Liver (tissue), 9 donors: ENCODE data around the gene CACNA1H. TPM values are rescaled to one million over a fixed set of nuclear protein-coding genes. Genes with fewer than 3 reads are reported as not detected.

Experiments
- DNase-seq: peaks from one replicate; pipeline ENCODE4 v3.0.0-alpha.2; 2017; ENCODE audit warnings: low spot score
- H3K27ac ChIP-seq, 2 donors: one replicate each; pipeline ENCODE4 v1.7.0; 2013; ENCODE audit warnings: inconsistent platforms in 2 of 2, low read length in 2 of 2, control low read depth in 1 of 2, low read depth in 1 of 2, mild to moderate bottlenecking in 1 of 2
- H3K27me3 ChIP-seq, 4 donors: one replicate each; pipeline versions ENCODE4 v1.6.1 to v1.7.0; 2013; ENCODE audit warnings: low read length in 3 of 4, inconsistent platforms in 1 of 4, mild to moderate bottlenecking in 1 of 4, moderate library complexity in 1 of 4; ENCODE audit not compliant: control insufficient read depth in 4 of 4, insufficient read depth in 4 of 4
- H3K36me3 ChIP-seq, 4 donors: one replicate each; pipeline versions ENCODE4 v1.6.1 to v1.7.0; 2013; ENCODE audit warnings: low read length in 3 of 4, mild to moderate bottlenecking in 3 of 4, low read depth in 1 of 4, moderate library complexity in 1 of 4; ENCODE audit not compliant: control insufficient read depth in 4 of 4, insufficient read depth in 3 of 4
- H3K4me1 ChIP-seq, 4 donors: one replicate each; pipeline versions ENCODE4 v1.6.1 to v1.7.0; 2013; ENCODE audit warnings: low read length in 3 of 4, mild to moderate bottlenecking in 3 of 4, moderate library complexity in 1 of 4; ENCODE audit not compliant: control insufficient read depth in 4 of 4, insufficient read depth in 4 of 4
- H3K4me3 ChIP-seq, 3 donors: one replicate each; pipeline versions ENCODE4 v1.6.1 to v1.7.0; 2013; ENCODE audit warnings: low read length in 3 of 3, control low read depth in 1 of 3, low read depth in 1 of 3, mild to moderate bottlenecking in 1 of 3
- H3K9ac ChIP-seq, 2 donors: one replicate each; pipeline ENCODE4 v1.7.0; 2013; ENCODE audit warnings: low read length in 2 of 2, mild to moderate bottlenecking in 2 of 2, moderate library complexity in 2 of 2, control low read depth in 1 of 2, low read depth in 1 of 2
- H3K9me3 ChIP-seq, 4 donors: one replicate each; pipeline versions ENCODE4 v1.6.1 to v1.7.0; 2013; ENCODE audit warnings: low read length in 3 of 4; ENCODE audit not compliant: control insufficient read depth in 4 of 4
- CTCF ChIP-seq: fragments of 150-350 bp; IDR thresholded peaks from 2 replicates; pipeline ENCODE4 v1.5.1; 2017; ENCODE audit warnings: improper control_type of control experiment, low read depth, low read length; ENCODE audit not compliant: missing input control
- EGR1 ChIP-seq, 2 donors: IDR thresholded peaks; 2 replicates each; pipeline ENCODE4 v1.6.1; 2016 to 2018; ENCODE audit warnings: antibody characterized with exemption in 2 of 2, low read depth in 2 of 2
- FOXA2 ChIP-seq: IDR thresholded peaks from 2 replicates; pipeline ENCODE4 v1.6.1; 2016; ENCODE audit warnings: antibody characterized with exemption
- HNF4A ChIP-seq, 2 donors: conservative IDR thresholded peaks; 2 replicates each; pipeline ENCODE4 v1.6.1; 2016; ENCODE audit warnings: antibody characterized with exemption in 2 of 2, mild to moderate bottlenecking in 2 of 2
- JUND ChIP-seq, 2 donors: IDR thresholded peaks; 2 replicates each; pipeline ENCODE4 v1.6.1; 2016; ENCODE audit warnings: antibody characterized with exemption in 2 of 2
- MAX ChIP-seq: IDR thresholded peaks from 2 replicates; pipeline ENCODE4 v1.6.1; 2016; ENCODE audit warnings: antibody characterized with exemption
- NR2F2 ChIP-seq: IDR thresholded peaks from 2 replicates; pipeline ENCODE4 v1.6.1; 2016; ENCODE audit warnings: antibody characterized with exemption
- RAD21 ChIP-seq, 2 donors: IDR thresholded peaks; 2 replicates each; pipeline ENCODE4 v1.6.1; 2016; ENCODE audit warnings: antibody characterized with exemption in 2 of 2, mild to moderate bottlenecking in 2 of 2
- REST ChIP-seq: IDR thresholded peaks from 2 replicates; pipeline ENCODE4 v1.6.1; 2016; ENCODE audit warnings: antibody characterized with exemption, mild to moderate bottlenecking
- RXRA ChIP-seq, 2 donors: IDR thresholded peaks; 2 replicates each; pipeline ENCODE4 v1.6.1; 2017 to 2018; ENCODE audit warnings: antibody characterized with exemption in 2 of 2, mild to moderate bottlenecking in 1 of 2
- SP1 ChIP-seq: IDR thresholded peaks from 2 replicates; pipeline ENCODE4 v1.6.1; 2018; ENCODE audit warnings: antibody characterized with exemption, mild to moderate bottlenecking
- TAF1 ChIP-seq: conservative IDR thresholded peaks from 2 replicates; pipeline ENCODE4 v1.6.1; 2016; ENCODE audit warnings: antibody characterized with exemption, mild to moderate bottlenecking
- WGBS: extraction: QIAGEN DNeasy Blood & Tissue Kit; methylation state at CpG from one replicate; pipeline ENCODE4 v1.1.7; 2013; 5-methylcytosine and 5-hydroxymethylcytosine counted together
- polyA plus RNA-seq, 2 donors: library from polyadenylated mRNA; stranded (reverse) in 1 of 2; unstranded in 1 of 2; fragments of 200-250 nt in 1 of 2; fragments of >200 nt in 1 of 2; fragmentation: Nextera tagmentation in 1 of 2; extraction: Ambion mirVana in 1 of 2; gene quantifications; one replicate each; pipeline versions ENCODE4 v1.2.1 to v1.2.3, GENCODE V29; 2013 to 2015
- total RNA-seq, 2 donors: library from RNA; depleted of rRNA; stranded (reverse); fragments of >200 nt; gene quantifications; one replicate each; pipeline ENCODE4 v1.2.3, GENCODE V29; 2014
- donor health status: healthy.
- donor health status: healthy.
- donor health status: healthy.
- donor health status: healthy.
- donor health status: healthy.

The CACNA1H gene
- total and polyA plus RNA-seq, 4 donors: 0.21 to 8.5 (median 6.1) TPM

- 44% methylated on average over 42 of the region's 42 CpGs for WGBS
- H3K4me3 ChIP-seq: no peak overlapping the region
- H3K36me3 ChIP-seq: no peaks in the 10 kb centered on the region
- H3K4me1 ChIP-seq: peaks cover 3 to 19% (median 10%) of the 10 kb centered on the region in 4 donors
- no peak for DNase-seq
- H3K27ac ChIP-seq: no peak overlapping the region
- H3K9me3 ChIP-seq: no peaks in the 10 kb centered on the region
- peaks cover 0 to 6% (median 0%) of the 10 kb centered on the region in 4 donors for H3K27me3 ChIP-seq
- TF ChIP-seq FOXA2: no peak
- no peak for TF ChIP-seq REST
- TF ChIP-seq MAX: no peak
- TF ChIP-seq SP1: no peak
- TF ChIP-seq RAD21 (IDR thresholded peaks at IDR 0.05): peak; percentile 56 to 68
- TF ChIP-seq HNF4A (conservative IDR thresholded peaks at IDR 0.05): peak in 1 of 2 donors; percentile 30
- no peak for TF ChIP-seq EGR1 (IDR thresholded peaks at IDR 0.05; ENCODE audit: low read depth in 2 of 2)
- no peak overlapping the region for H3K9ac ChIP-seq
These were observed 44.3 kb upstream of the CACNA1H start for GRCh38 chr16:1108299-1109252.

- no peak overlapping the region for H3K4me3 ChIP-seq
- no peak for DNase-seq
- H3K36me3 ChIP-seq: no peaks in the 10 kb centered on the region
- H3K27me3 ChIP-seq: peaks cover 0 to 3% (median 0%) of the 10 kb centered on the region in 4 donors
- no peak overlapping the region for H3K9ac ChIP-seq
- no peaks in the 10 kb centered on the region for H3K9me3 ChIP-seq
- TF ChIP-seq FOXA2 (no peak), CTCF (no peak), NR2F2 (no peak), TAF1 (no peak), JUND (IDR thresholded peaks at IDR 0.05) (no peak), RXRA (IDR thresholded peaks at IDR 0.05) (no peak)
- 73% methylated on average over 19 of the region's 19 CpGs for WGBS
- no peak overlapping the region for H3K27ac ChIP-seq
- peaks cover 3 to 19% (median 10%) of the 10 kb centered on the region in 4 donors for H3K4me1 ChIP-seq
These were observed 43.3 kb upstream of the CACNA1H start for GRCh38 chr16:1109648-1110047.
